Smooth muscle cell of the brain vasculature (primary cell): ENCODE results near the gene NMS.
"Not testable (repeated sequence)": the region's sequence is repeated elsewhere in the genome, so short reads cannot be mapped to it uniquely, and the experiment has no call there.

Experiments used
- DNase-seq: peaks from one replicate; pipeline ENCODE4 v3.0.0-alpha.2; 2012; ENCODE audit warnings: low read depth, low spot score

NMS gene, protein sequence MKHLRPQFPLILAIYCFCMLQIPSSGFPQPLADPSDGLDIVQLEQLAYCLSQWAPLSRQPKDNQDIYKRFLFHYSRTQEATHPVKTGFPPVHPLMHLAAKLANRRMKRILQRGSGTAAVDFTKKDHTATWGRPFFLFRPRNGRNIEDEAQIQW

DNA sequence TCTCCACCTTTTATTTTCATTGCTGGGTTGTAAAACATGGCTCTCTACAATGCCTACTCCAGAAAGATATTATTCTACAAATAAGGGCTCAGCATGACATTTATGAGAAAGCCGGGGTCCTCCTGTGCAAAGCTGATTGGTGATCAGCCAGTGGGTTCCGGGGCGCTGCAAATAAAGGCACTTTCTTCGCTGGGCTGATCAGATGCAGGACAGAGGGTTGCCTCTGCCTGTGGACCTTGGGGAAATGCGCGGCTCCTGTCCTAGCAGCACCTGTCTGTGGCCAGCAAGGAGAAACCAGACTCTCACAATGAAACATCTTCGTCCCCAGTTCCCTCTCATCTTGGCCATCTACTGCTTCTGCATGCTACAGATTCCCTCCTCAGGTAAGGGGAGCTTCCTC lies at the start of gene NMS:
NMS (plus strand) TSS at position 301 of the 400 bp plus-strand sequence; CDS start at position 308, 7 bp downstream.
- no peak for DNase-seq

DNA sequence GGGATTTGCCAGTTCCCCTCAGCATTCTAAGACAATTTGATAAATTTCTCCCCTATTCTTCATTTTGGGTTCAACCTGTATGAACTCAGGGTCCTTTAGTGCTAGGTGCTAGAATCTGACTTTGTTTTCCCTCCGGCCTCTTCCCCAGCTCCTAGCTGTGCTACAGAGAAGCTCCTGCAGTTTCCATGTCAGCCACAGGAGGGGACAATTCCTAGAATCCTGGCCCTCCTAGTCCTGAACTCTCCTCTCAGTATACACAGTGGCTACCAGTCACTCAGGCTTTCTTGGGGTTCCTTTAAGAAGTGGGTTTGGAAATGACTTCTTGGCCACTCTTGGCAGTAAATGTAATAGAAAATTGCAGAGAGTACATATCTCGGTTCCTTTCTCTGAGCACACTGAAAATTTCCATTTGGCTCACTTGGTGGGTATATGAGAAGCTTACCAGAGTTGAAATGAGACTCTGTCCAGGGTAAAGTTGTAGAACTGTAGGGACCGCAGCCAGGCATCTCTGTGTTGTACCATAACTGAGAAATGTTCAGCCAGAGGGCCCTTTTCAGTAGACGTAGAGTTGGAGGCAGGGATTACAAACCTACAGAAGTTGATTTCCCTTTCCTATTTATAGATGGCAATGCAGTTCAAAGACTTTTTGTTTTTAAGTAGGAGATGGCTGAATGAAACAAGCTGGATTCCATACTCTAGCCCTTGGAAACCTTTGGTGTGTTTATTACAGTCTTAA lies 47.8 kb upstream of the NMS start:
- DNase-seq, result no peak

DNA sequence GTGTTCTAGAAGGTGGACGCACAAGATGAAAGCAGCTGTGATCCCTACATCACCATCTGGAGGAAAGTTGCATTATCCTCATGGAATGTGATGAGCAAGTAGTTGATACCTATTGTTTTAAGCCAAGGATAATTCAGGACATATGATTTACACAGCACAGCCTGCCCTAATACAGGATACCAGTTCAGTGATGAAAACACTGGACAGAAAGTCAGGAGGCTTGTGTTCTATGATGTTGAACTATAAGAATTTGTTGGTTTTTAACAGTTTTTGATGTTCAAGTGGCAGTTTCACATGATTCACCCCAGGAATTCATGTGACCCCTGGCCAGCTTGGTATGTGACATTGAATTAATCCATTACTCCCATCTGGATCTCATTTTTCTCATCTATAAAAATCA lies 46.7 kb upstream of the NMS start:
- no peak for DNase-seq

- DNase-seq, result no peak
These were observed 45.9 kb upstream of the NMS start for GRCh38 chr2:100424277-100424875.

DNA sequence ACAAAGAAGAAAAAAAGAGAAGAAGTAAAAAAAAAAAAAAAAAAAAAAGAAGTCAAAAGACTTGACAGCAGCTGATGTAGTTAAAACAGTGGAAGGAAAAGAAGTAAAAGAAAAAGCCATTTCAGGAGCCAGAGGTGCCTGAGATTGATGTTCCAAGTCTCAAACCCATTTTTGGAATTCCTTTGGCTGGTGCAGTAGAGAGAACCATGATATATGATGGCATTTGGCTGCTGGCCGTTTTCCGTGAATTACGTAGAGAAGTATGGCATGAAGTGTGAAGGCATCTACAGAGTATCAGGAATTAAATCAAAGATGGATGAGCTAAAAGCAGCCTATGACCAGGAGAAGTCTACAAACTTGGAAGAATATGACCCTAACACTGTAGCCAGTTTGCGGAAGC lies 45.2 kb upstream of the NMS start:
- no peak for DNase-seq

GRCh38 chr2:100425573-100426383 lies 44.5 kb upstream of the NMS start:
- DNase-seq, result no peak

DNA sequence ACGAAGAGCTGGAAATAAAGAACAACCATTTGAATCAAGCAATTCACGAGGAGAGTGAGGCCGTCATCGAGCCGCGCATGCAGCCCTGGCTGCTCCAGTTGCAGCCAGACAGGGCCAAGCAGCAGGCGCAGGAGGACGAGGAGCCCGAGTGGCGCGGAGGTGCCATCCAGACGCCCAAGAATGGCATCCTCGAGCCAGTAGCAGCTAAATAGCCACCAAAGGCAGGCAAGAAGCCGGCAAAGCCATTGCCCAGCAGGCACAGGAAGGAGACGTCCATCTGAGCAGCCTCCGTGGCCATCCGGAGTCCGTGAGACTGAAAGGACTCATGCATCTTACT lies 43.9 kb upstream of the NMS start:
- no peak for DNase-seq

- DNase-seq, result no peak
These were observed 43.2 kb upstream of the NMS start for GRCh38 chr2:100427111-100427510.

- no peak for DNase-seq
These were observed 42.5 kb upstream of the NMS start for GRCh38 chr2:100427627-100428258.

DNA sequence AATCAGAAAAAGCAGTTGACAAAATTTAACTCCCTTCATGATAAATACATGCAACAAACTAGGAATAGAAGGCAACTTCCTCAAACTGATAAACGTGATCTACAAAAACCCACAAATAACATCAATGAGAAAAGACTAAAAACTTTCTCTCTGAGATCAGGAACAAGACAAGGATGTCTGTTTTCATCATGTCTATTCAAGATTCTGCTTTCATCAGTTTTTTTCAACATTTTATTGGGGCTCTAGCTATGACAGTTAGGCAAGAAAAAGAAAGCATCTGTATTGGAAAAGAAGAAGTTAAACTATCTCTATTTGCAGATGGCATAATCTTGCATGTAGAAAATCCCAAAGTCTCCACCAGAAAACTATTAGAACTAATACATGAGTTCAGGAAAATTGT lies 40.6 kb upstream of the NMS start:
- DNase-seq, result no peak

DNA sequence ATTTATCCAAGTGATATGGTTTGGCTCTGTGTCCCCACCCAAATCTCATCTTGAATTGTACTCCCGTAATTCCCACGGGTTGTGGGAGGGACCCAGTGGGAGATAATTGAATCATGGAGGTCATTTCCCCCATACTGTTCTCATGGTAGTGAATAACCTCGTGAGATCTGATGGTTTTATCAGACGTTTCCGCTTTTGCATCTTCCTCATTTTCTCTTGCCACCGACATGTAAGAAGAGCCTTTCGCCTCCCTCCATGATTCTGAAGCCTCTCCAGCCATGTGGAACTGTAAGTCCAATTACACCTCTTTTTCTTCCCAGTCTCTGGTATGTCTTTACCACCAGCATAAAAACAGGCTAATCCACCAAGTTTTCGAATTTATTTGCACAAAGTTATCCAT lies 32.5 kb upstream of the NMS start:
- no peak for DNase-seq

DNA sequence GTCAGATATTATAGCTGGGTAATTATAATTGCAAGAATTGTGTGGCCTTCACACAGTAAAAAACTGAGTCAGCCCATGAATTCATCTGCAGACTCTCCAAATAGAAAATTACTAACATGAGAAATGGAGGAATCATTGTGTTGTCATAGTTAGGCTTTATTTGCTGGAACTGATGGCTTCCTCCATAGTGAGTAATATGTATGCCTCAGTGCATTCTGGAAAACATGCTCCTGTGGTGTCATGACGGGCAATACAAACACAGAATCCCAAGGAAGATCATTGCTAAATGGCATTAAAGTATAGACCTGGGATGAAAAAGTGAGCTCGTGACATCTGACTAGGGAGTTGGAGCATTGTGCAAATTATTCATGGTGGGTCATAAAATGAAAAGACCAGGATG lies 23.6 kb upstream of the NMS start:
- DNase-seq, result no peak

DNA sequence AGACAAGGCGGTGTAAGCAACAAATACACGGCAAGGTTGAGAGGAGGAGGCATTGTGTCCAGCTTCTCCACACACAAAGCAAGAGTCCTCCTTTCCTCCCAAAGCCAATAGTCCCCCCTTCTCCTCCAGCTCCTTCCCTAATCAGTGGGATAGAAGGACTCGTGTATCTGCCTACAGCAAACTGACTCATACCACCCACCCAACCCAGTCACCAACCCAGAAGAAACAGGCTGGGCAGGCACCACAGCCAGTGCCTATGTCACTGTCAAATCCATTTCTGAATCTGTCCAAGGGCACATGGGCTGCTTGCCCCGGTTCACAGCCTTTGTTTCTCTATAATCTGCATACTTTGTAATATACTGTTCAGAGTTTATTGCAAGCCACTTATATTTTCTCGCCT lies 19.2 kb upstream of the NMS start:
- DNase-seq, result no peak

- DNase-seq, result no peak
These were observed 18.5 kb upstream of the NMS start for GRCh38 chr2:100451734-100452133.

GRCh38 chr2:100453853-100454252 lies 16.4 kb upstream of the NMS start:
- no peak for DNase-seq

- not testable (repeated sequence) for DNase-seq
These were observed 13.9 kb upstream of the NMS start for GRCh38 chr2:100456357-100456756.

DNA sequence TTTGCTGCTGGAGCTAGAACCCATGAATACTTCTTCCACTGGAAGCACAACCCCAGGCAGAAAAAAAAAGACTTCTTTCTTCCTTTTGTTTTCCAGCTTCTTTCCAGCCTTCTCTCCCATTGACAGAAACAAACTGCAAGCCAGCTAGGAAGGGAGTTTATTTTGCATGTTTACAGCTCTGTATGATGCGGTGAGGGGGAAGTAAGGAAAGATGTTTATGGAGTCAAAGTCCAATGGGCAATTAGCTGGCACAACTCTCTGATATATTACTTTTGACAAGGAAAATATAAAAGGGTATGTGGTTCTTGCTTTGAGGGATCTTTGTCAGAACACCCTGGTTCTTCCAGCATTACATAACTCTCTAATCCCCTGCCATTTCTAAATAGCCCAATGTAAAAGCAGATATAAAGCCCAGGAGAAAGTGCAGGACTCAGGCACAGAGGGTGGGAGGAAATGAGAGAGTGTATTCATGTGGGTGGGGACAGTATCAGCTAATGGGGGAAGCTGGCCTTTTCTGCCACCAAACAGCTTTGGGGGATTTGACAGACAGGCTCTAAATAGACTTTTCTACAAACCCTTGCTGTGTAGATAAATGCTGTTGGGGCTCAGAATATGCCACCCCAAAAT lies 9.3 kb upstream of the NMS start:
- no peak for DNase-seq

DNA sequence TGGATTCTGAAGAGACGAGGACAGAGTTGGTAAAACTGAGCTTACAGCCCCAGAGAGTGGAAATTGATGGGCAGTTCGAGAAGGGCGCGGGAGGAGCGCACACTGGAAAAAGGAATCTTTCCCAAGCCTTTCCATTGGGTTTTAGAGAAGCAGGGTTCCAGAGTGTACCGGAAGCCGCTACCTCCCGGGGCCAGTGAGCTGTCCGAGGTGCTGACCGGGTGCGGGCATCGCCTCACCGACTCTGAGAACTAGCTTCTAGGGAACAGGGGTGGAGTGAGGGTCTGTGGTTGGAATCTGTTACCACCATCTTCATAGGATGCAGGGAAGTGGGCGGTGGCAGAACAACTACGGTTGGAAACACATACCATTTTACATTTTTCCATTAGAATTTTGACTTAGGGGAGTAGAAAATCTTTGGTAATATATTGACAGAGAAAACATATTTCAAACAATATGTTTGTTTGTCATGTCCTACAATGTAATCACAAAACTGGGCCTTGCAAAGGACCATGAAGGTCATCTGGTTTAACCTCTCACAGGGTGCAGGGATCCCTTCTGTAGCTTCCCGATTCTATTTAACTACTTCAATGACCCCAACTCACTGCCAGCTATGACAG lies 724 bp downstream of the NMS start:
- no peak for DNase-seq

GRCh38 chr2:100476606-100477005 lies 6.3 kb downstream of the NMS start:
- DNase-seq, result no peak

GRCh38 chr2:100482741-100483140 lies 12.5 kb downstream of the NMS start:
- DNase-seq, result no peak

DNA sequence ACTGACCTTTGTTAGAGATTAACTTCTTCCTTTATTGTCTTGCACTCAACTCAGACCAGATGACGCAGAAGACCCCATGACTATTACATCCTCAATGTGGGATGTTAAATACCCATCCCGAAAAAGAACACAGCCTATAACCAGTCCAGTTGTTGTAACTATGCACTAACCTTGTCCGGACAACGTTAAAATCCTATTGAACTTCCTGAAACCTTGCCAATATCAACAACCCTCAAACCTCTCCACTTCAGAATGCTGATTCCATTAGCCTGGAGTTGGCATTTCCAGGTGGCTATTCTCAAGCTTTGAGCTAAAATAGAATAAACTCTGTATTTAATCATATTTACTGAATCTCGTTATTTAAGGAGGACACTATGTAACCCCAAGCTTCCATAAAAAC lies 13.6 kb downstream of the NMS start:
- no peak for DNase-seq
